ENCODE data around the gene PNPLA7.

DNA sequence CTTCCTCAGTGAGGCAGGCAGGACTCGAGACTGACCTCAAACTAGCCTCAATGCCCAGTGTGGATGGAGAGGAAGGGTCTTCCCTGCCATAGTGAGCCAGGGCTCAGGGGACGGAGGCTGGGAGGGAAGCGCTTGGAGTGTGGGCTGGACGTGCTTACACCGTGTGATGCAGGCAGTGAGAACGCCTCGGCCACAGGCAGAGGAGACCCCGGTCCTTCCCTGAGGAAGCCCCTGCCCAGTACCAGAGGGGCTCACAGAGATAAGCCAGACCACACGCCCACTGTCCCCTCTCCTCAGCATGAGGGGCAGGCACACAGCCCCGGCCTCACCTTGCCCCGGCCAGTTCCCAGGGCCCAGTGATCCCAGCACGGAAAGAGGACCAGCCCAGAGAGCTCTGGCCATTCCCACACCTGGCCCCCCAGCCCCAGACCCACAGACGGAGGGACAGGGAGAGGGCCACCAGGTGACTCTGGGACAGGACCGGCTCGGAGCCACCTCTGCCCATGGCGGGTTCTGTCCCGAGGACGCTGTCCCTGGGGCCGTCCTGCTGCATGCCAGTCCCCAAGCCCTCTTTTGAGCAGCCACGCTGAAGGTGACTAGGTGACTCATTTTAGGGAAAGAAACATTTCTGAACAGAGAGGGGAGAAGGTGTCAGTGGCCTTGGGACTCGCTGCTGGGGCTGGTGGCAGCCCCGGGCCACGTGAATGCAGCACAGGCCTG is 85.0 kb downstream of the PNPLA7 start:
- TF ChIP-seq, protein P1, sequence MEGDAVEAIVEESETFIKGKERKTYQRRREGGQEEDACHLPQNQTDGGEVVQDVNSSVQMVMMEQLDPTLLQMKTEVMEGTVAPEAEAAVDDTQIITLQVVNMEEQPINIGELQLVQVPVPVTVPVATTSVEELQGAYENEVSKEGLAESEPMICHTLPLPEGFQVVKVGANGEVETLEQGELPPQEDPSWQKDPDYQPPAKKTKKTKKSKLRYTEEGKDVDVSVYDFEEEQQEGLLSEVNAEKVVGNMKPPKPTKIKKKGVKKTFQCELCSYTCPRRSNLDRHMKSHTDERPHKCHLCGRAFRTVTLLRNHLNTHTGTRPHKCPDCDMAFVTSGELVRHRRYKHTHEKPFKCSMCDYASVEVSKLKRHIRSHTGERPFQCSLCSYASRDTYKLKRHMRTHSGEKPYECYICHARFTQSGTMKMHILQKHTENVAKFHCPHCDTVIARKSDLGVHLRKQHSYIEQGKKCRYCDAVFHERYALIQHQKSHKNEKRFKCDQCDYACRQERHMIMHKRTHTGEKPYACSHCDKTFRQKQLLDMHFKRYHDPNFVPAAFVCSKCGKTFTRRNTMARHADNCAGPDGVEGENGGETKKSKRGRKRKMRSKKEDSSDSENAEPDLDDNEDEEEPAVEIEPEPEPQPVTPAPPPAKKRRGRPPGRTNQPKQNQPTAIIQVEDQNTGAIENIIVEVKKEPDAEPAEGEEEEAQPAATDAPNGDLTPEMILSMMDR (IDR thresholded peaks at IDR 0.05): no peak
- TF ChIP-seq POLR2A (IDR thresholded peaks at IDR 0.05) (no peak), POLR2AphosphoS5 (IDR thresholded peaks at IDR 0.05; ENCODE audit: insufficient read depth in 1 of 2, low read depth in 1 of 2) (no peak)
